Ascending aorta (tissue), 2 donors: ENCODE data around the gene MOSMO. TPM values are rescaled to one million over a fixed set of nuclear protein-coding genes. Genes with fewer than 3 reads are reported as not detected.

Source experiments
- DNase-seq, 2 donors: peaks; one replicate each; pipeline ENCODE4 v3.0.0-alpha.2; 2019; ENCODE audit warnings: low spot score in 2 of 2
- H3K27ac ChIP-seq, 2 donors: fragments of 200-600 bp; sonication (generic); one replicate each; pipeline ENCODE4 v1.5.1; 2016 to 2017; ENCODE audit warnings: mild to moderate bottlenecking in 1 of 2
- H3K27me3 ChIP-seq: fragments of 200-600 bp; sonication (generic); one replicate; pipeline ENCODE4 v1.5.1; 2017
- H3K36me3 ChIP-seq, 2 donors: fragments of 200-600 bp; sonication (generic); one replicate each; pipeline ENCODE4 v1.5.1; 2016
- H3K4me1 ChIP-seq, 2 donors: fragments of 200-600 bp; sonication (generic); one replicate each; pipeline ENCODE4 v1.5.1; 2016 to 2017; ENCODE audit warnings: mild to moderate bottlenecking in 1 of 2
- H3K4me3 ChIP-seq, 2 donors: fragments of 200-600 bp; sonication (generic); one replicate each; pipeline ENCODE4 v1.5.1; 2016 to 2017; ENCODE audit warnings: mild to moderate bottlenecking in 1 of 2
- H3K9me3 ChIP-seq, 2 donors: fragments of 200-600 bp; sonication (generic); one replicate each; pipeline ENCODE4 v1.5.1; 2016
- CTCF ChIP-seq, 3 experiments: fragments of 200-600 bp in 2 of 3; fragments of 450-650 bp in 1 of 3; sonication (generic) in 2 of 3; IDR thresholded peaks; one replicate each; pipeline ENCODE4 v1.5.1; 2016 to 2019; ENCODE audit warnings: antibody characterized with exemption in 3 of 3, mild to moderate bottlenecking in 1 of 3, moderate library complexity in 1 of 3
- intact Hi-C: fragments of 100-400 bp; cut with DNase I; formaldehyde crosslinking; loops from one replicate; pipeline ENCODE4 v1.15.1; 2023
- total RNA-seq: library from RNA; depleted of rRNA; stranded (reverse); fragments of >200 nt; gene quantifications from one replicate; pipeline ENCODE4 v1.1.0, GENCODE V29; 2016

Gene MOSMO
- total RNA-seq, 1 donor from 2014 or later = 3.6 TPM

GRCh38 chr16:22086440-22086839 is 78.5 kb downstream of the MOSMO start:
- intact Hi-C loops = no loop called here
- Histone ChIP-seq H3K4me1 (no peaks in the 10 kb centered on the region), H3K9me3 (no peaks in the 10 kb centered on the region), H3K4me3 (no peak overlapping the region), H3K27ac (no peak overlapping the region), H3K27me3 (no peaks in the 10 kb centered on the region), H3K36me3 (peaks cover 0 to 8% of the 10 kb centered on the region in 2 donors)
- no peak for DNase-seq
- no peak for TF ChIP-seq CTCF (IDR thresholded peaks at IDR 0.05)

GRCh38 chr16:22088642-22089041 is 80.7 kb downstream of the MOSMO start:
- DNase-seq = no peak
- no peaks in the 10 kb centered on the region for H3K9me3 ChIP-seq
- H3K27me3 ChIP-seq = no peaks in the 10 kb centered on the region
- intact Hi-C loops = no loop called here
- peaks cover 0 to 8% of the 10 kb centered on the region in 2 donors for H3K36me3 ChIP-seq
- H3K27ac ChIP-seq = no peak overlapping the region
- H3K4me1 ChIP-seq = no peaks in the 10 kb centered on the region
- no peak overlapping the region for H3K4me3 ChIP-seq
- no peak for TF ChIP-seq CTCF (IDR thresholded peaks at IDR 0.05)

- Histone ChIP-seq H3K4me3 (no peak overlapping the region), H3K36me3 (peaks cover 0 to 8% of the 10 kb centered on the region in 2 donors), H3K27ac (no peak overlapping the region), H3K9me3 (no peaks in the 10 kb centered on the region), H3K4me1 (no peaks in the 10 kb centered on the region), H3K27me3 (no peaks in the 10 kb centered on the region)
- TF ChIP-seq CTCF (IDR thresholded peaks at IDR 0.05) = no peak
- DNase-seq = no peak
- intact Hi-C loops = no loop called here
Observed at GRCh38 chr16:22089910-22090309, 82.0 kb downstream of the MOSMO start.

GRCh38 chr16:22091721-22092120 is 83.8 kb downstream of the MOSMO start:
- Histone ChIP-seq H3K9me3 (no peaks in the 10 kb centered on the region), H3K27me3 (no peaks in the 10 kb centered on the region), H3K36me3 (peaks cover 0 to 5% of the 10 kb centered on the region in 2 donors), H3K4me3 (no peak overlapping the region), H3K4me1 (no peaks in the 10 kb centered on the region), H3K27ac (no peak overlapping the region)
- intact Hi-C loops = no loop called here
- no peak for DNase-seq
- TF ChIP-seq CTCF (IDR thresholded peaks at IDR 0.05) = no peak

- Histone ChIP-seq H3K27ac (no peak within 1 kb of the TSS), H3K9me3 (no peaks in the 10 kb centered on the region), H3K27me3 (no peaks in the 10 kb centered on the region), H3K36me3 (no peaks in the 10 kb centered on the region), H3K4me1 (no peaks in the 10 kb centered on the region), H3K4me3 (no peak within 1 kb of the TSS)
- no peak for TF ChIP-seq CTCF (IDR thresholded peaks at IDR 0.05)
- intact Hi-C loops = no loop called here
- DNase-seq = no peak
Observed at GRCh38 chr16:22092143-22092933, 84.4 kb downstream of the MOSMO start, which contains the start of gene VWA3A. TSS of gene VWA3A (plus strand) at chr16:22092541. CDS start at chr16:22092638, 97 bp downstream.
